Type B pancreatic cell (in vitro differentiated cells): ENCODE results near the gene CES2. TPM values are rescaled to one million over a fixed set of nuclear protein-coding genes. Genes with fewer than 3 reads are reported as not detected.

Source experiments
- DNase-seq: peaks from one replicate; pipeline ENCODE4 v3.0.0; 2021; ENCODE audit warnings: mixed read lengths; ENCODE audit not compliant: unreplicated experiment; ENCODE audit errors: extremely low spot score
- H3K27ac Mint-ChIP-seq: 2 replicates; pipeline ENCODE4 v1.8.0; 2021; ENCODE audit warnings: mild to moderate bottlenecking, mixed read lengths
- H3K27me3 Mint-ChIP-seq: 2 replicates; pipeline ENCODE4 v1.8.0; 2021; ENCODE audit warnings: mixed read lengths
- H3K36me3 Mint-ChIP-seq: 2 replicates; pipeline ENCODE4 v1.8.0; 2021; ENCODE audit warnings: mixed read lengths
- H3K4me1 Mint-ChIP-seq: one replicate; pipeline ENCODE4 v1.8.0; 2021; ENCODE audit warnings: mixed read lengths; ENCODE audit not compliant: unreplicated experiment
- H3K4me3 Mint-ChIP-seq: 2 replicates; pipeline ENCODE4 v1.8.0; 2021; ENCODE audit warnings: mild to moderate bottlenecking, mixed read lengths
- H3K9me3 Mint-ChIP-seq: 2 replicates; pipeline ENCODE4 v1.8.0; 2021; ENCODE audit warnings: mixed read lengths
- CTCF ChIP-seq: fragments of 200-600 bp; sonication (generic); conservative IDR thresholded peaks from 2 replicates; pipeline ENCODE4 v1.5.0; 2021; ENCODE audit warnings: antibody characterized with exemption, mild to moderate bottlenecking
- total RNA-seq: library from RNA; stranded (reverse); gene quantifications from 2 replicates; pipeline ENCODE4 v1.2.1, GENCODE V29; 2021; ENCODE audit warnings: low replicate concordance

CES2 gene
- total RNA-seq, 1 donor from 2014 or later, result 44.9 TPM

DNA sequence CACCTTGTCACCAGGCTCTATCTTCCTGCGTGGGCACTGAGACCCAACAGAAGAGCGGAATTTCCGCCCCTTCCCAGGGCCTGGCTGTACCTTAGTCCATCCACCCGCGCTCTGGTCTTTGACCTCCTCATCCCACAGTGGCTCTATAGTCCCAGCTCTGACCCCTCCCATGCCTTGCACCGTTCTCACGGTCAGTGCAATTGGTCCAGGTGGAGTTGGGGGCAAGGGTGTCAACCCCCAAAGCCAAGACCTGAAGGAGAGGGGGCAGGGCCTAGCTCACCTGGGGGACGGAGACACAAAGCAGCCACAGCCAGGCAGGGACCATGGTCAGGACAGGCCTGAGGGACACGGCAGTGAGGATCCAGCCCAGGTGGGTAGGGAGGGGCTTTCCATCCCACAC lies 17.6 kb upstream of the CES2 start:
- H3K9me3 Mint-ChIP-seq, result no peaks in the 10 kb centered on the region
- no peak for TF ChIP-seq CTCF
- no peaks in the 10 kb centered on the region for H3K36me3 Mint-ChIP-seq
- H3K27ac Mint-ChIP-seq, result no peak overlapping the region
- no peak for DNase-seq
- H3K4me3 Mint-ChIP-seq, result no peak overlapping the region
- H3K27me3 Mint-ChIP-seq, result peaks cover 45% of the 10 kb centered on the region
- no peaks in the 10 kb centered on the region for H3K4me1 Mint-ChIP-seq

DNA sequence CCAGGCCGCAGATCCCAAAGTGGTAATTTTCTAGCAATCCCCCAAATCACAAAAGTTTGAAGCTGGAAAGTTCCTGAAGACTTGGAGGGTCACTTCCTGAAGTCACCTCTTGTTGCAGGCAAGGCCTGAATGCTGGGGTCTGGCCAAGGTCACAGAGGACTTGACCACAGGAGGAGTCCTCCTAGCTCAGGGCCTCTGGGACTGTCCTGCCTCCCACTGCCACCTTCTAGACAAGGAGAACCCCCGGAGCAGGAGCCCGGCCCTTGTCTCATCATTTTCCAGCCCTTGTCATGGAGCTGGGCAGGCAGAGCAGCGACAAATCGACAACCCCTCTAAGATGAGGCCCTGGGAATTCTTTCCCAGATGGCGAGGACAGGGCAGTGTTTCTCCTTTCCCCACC lies 17.0 kb upstream of the CES2 start:
- Mint-ChIP-seq H3K4me3 (no peak overlapping the region), H3K36me3 (peaks cover 2% of the 10 kb centered on the region), H3K27ac (no peak overlapping the region), H3K9me3 (no peaks in the 10 kb centered on the region), H3K4me1 (no peaks in the 10 kb centered on the region), H3K27me3 (peaks cover 51% of the 10 kb centered on the region)
- no peak for TF ChIP-seq CTCF
- DNase-seq, result no peak

GRCh38 chr16:66918803-66919568 lies 16.3 kb upstream of the CES2 start, which contains the start of gene CDH16:
TSS of gene CDH16 (minus strand) at chr16:66918885. CDS start at chr16:66918065, 820 bp downstream.
- Mint-ChIP-seq H3K4me1 (no peaks in the 10 kb centered on the region), H3K9me3 (no peaks in the 10 kb centered on the region), H3K27me3 (peaks cover 58% of the 10 kb centered on the region), H3K27ac (no peak within 1 kb of the TSS), H3K36me3 (peaks cover 3% of the 10 kb centered on the region), H3K4me3 (no peak within 1 kb of the TSS)
- no peak for TF ChIP-seq CTCF
- DNase-seq, result no peak

DNA sequence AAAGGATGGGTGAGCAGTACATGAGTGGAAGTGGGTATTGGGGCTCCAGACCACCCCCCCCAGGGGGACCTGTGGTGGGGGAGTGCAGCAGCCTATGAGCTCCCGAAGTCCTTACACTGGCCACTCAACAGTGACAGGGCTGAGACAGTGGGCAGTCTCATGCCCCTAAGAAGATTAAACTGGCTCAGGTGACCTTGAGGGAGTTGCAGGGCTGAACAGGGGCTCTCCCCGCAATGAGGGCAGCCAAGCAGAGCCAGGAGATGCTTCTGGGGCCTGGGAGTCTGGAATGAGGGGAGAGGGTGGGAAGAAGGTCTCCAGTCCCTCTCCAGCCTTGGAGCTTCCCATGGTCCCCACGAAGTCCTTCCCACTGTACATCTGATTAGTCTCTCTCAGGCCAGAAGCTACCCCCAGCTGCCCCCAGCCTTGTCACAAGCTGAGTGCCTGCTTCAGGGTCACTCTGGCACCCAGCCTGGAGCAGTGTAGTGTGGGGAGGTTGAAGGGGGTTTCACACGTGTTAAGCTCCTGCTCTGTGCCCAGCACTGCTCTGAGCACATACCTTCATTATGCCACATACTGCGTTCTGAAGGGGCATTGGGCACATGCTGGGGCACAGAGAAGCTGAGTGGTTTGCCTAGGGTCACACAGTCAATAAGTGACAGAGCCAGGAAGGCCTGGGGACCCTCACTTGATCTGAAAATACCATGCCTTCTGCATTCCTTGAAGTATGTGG lies 15.6 kb upstream of the CES2 start:
- DNase-seq, result no peak
- peaks cover 3% of the 10 kb centered on the region for H3K36me3 Mint-ChIP-seq
- H3K9me3 Mint-ChIP-seq, result no peaks in the 10 kb centered on the region
- no peak overlapping the region for H3K27ac Mint-ChIP-seq
- TF ChIP-seq CTCF, result no peak
- peaks cover 59% of the 10 kb centered on the region for H3K27me3 Mint-ChIP-seq
- no peaks in the 10 kb centered on the region for H3K4me1 Mint-ChIP-seq
- H3K4me3 Mint-ChIP-seq, result no peak overlapping the region

DNA sequence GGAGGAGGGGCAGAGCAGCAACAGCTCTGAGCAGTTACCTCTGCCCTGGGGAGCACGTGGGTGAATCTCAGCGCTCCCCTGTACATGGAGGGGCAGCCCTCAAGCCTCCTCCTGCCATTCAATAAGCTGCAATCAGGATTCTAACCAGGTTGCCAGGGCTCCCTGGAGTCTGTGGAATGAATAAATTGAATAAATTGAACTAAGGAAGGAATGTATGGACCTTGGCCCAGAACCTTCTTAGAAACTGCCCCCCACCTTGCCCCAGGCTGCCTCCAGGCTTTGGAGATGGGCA lies 15.1 kb upstream of the CES2 start:
- Mint-ChIP-seq H3K36me3 (peaks cover 3% of the 10 kb centered on the region), H3K9me3 (no peaks in the 10 kb centered on the region), H3K4me1 (no peaks in the 10 kb centered on the region), H3K27ac (no peak overlapping the region), H3K27me3 (peaks cover 57% of the 10 kb centered on the region), H3K4me3 (no peak overlapping the region)
- no peak for TF ChIP-seq CTCF
- DNase-seq, result no peak
